Activated naive CD8-positive, alpha-beta T cell treated with anti-CD3 and anti-CD28 coated beads, Interleukin-2, amount 50 U/mL, for 16 hours (primary cell): ENCODE measurements around the gene COL15A1.
A peak's percentile ranks its signal among the peaks of the same experiment; 100 is the strongest.

Source experiments
- DNase-seq: peaks from one replicate; pipeline ENCODE4 v3.0.0-alpha.2; 2020; ENCODE audit warnings: low read depth, low spot score

COL15A1 gene

DNA sequence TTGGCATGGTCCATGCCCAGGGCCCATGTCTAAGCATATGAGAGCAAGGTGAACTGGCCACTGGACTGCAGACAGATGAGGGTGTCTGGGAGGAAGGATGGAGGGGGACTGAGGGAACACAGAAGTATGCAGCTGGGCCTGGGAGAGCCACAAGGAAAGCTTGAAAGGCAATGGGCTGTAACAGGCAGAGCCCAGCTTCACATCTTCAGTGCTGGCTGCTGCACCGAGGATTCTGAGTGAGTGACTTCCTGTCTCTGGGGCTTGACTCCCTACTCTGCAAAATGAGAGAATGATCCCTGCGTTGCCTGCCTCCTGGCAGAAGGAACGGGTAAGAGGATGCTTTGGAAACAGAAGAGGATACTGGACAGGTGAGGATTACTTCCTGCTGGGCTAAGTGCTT, 29.0 kb downstream of the COL15A1 start:
- DNase-seq: no peak

DNA sequence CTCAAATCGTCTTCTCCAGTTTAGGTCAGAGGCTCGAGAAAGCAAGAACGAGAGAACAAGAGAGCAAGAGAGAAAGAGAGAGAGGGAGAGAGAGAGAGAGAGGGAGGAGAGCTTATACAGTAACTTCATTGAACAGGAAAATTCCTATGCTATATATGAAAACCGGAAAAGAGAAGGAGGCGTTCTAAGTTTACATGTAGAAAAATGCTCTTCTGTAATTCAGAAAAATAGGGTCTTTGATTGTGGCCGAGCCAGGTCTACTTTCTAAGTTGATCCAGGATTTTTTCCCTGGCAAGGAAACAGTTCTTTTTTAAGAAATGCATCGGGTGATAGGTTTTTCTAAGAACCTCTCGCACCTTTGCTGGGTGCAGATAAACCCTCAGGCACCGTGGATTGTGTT, 29.5 kb downstream of the COL15A1 start:
- no peak for DNase-seq

DNA sequence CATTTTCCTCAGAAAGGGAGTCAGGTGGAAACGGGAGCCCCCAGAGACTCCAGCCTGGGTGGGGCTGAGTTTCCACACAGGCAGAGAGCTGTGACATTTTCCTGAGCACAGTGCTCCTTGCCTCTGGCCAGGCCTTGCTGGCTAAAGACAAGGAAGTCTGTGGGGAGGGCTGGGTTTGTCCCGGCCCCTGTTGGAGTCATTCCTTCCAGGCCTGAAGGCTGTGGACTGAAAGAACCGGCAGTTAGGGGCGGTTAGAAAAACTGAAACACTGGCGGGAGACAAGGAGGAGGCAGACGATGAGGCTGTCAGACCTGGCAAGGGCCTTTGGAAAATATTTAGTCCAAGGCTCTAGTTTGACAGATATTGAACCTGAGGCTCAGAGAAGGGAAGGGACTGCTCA, 29.9 kb downstream of the COL15A1 start:
- DNase-seq: no peak

DNA sequence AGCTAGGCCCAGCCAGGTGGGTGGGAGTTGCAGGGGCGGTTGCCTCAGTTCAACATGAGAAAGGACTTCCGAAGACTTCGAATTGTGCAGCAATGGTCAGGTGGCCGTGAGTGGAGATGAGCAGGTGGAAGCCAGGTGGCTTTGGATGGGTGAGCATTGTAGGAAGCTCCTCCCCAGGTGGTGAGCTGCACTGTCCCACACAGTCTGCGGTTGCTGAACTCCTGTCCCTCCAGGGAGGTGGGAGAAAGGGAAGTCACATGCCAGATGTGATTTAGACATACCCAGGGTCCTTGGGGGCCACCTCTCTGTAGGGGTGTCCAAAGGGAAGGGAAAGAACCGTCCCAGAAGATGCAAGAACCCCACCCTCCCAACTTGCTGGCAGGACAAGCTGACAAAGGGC, 30.4 kb downstream of the COL15A1 start:
- DNase-seq: no peak

DNA sequence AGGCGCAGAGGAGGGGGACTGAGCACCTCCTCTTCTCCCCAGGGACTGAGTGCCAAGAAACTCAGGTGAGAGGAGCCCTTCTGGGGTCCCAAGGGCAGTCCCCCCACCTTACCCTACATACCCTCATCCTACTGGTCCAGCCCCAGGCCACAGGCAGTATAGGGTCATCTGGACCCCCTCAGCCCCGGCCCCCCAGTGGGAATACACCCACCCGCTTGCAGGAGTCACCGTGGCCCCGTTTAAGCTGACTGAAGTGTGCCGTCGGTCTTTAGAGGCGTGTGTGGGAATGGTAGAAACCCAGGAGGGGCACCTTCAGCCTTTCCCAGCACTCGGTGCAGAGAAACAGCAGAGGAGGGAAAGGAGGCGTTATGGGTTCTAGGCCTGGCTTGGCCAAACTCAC, 30.8 kb downstream of the COL15A1 start:
- no peak for DNase-seq

DNA sequence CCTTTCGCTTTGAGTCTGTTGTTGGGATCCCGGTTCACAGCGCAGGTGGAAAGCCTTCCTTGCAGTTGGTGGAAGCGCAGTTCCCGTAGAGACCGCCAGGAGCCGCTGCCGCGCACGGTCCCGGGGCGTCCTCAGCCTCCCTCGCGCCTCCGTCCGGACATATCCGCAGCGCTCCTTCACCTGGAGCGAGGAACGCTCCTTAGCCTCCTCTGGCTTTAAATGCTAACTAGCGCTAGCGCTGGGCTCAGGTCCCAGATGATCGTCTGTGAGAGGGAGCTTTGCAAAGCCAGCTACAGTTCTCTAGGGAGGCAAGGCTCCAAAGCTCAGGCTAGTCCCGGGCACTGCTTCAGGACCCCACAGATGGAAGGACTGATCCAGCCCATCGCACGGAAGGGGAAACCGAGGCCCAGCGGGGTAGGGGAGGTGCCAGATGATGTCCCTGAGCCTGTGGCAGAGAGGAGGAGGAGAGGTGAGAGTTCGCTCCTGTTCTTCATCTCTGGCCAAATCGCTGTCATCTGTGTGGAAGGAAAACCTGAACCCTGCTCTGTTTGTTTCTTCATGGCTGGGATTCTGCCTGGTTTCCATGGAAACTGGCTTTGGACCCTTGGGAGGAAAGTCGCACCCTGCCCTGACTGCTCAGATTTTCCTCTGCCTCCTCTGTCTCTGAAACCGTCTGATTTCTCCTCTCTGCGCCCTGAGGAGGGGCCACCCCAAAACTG, 31.4 kb downstream of the COL15A1 start:
- DNase-seq: peak; percentile 50

DNA sequence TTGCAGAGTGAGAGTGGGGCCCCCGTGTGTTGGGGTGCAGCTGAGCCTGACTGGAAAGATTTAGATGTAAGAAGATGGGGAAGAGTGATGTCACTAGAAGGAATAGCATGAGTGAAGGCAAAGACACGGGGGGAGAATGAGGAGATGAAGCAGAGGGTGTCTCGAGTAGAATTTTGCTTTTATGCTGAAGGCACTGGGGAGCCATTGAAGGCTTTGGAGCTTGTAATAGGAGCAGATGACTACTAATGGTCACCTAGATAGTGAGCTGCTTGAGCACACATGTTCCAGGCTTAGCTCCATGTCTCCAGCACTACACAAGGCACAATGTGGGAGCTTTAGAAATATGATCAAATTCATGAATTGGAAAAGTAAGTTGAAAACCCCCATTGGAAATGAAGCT, 32.1 kb downstream of the COL15A1 start:
- DNase-seq: no peak

DNA sequence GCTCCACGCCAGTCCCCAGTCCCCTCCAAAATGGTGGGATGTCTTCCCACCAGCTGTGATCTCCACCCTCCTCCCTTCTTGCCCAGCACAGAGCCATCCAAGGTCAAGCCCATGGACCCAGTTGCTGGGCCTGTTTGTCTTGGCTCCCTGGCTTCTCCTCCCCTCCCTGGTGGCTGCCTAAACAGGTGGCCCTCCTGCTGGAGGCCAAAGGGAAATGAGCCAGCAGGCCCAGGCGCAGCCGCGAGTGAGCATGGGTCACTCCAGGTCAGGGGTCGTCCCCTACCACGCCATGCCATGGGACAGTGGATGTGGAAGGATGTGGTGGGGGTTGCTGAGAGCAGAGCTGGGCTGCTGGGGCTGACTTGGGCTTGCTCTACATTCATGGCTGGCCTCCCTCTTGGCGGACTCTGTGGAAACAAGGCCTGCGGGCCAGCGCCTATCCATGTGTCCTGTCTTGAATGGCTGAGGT, 33.6 kb downstream of the COL15A1 start:
- no peak for DNase-seq

DNA sequence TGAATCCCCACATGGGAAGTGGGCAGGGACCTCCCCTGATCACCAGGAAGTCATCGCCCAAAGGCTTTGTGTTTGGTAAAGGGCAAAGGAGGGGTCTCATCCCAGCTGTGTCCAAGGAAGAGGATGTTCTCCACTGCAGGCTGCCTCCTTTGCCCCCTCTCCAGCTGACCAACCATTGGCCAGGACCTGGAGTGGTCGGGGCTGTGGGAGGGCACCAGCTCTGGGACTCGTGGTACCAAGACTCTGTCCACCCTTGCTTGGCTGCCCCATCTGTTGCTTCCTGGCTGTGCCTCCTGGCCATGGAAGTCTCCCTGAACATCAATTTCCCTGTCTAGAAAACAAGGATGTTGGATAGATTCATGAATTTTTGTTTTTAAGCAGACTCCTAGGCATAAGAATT, 34.1 kb downstream of the COL15A1 start:
- DNase-seq: no peak

DNA sequence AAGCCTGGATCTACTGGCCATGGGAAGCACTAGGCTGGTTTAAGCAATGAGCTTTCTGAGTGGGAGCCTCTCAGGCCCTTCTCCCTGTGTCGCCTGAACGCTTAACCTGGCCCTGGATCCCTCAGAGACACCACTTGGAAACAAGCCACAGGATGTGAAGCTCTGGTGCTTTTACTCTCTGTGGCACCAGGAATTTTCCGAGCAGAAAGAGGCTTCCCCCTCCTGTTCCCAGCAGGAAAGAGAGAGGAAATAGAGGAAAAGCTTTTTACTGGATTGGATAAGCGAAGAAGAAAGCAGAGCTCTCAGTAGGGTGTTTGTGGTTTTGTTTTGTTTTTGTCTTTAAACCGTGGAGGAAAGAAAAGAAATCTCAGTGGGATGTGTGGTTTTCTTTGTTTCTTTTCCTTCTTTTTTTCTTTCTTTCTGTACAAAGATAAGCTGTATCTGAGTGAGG, 34.5 kb downstream of the COL15A1 start:
- DNase-seq: no peak

DNA sequence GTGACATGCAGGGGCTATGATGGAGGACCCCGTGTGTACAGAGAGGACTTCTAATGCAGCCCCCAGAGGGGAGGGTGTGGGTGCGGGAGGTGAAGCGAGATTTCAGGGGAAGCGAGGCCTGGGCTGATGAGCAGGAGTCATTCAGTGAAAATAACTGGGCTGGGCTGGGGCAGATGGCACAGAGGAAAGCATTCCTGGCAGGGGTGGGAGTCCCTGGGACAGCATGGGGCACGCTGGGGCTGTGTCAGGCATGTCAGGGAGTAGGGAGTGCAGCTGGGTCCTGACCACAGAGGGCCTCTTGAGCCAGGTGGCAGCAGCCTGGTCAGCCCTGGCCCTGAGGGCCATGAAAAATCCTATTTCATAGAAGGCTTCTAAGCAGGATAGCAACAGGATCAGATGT, 36.6 kb downstream of the COL15A1 start:
- no peak for DNase-seq

DNA sequence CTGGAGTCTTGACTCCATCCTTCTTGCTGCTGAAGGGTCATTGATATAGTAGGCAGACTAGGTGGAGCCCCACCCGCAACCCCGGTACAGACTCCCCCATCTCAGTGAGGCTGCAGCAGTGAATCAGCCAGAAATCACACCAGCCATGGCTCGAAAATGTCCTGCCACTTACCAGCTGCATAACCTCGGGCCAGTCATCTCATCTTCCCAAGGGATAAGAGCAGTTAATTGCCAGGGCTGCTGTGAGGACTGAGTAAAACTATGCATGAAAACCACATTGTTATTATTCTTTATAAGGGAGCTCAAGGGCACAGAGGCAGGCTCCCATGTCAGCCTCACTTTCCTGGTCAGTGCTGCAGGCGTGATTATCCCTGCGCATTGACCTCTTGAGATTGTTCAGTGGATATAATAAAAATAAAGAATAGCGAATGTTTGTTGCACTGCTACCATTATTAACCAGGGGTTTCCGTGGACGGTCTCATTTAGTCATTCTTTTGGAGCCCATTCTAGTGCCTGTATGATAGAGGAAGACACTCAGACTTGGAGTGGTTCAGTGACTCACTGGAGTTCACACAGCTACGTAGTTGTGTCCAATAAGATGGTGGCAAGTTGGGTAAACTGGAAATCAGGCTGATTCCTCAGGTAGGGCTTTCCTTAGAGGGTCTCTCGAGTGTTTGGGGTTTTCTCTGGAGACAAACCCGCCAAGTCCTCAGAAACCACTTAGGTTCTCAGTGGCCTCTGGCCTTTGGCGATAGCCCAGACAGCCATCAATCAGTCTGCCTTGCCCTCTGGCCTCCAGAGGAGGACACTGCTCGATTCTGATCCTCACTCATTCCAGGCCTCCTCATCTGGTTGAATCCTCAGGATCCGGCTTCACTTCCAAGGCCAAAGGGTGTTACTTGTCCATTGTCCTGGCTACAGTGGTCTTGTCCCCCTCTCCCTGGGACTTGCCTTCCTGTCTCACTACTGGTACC, 39.9 kb downstream of the COL15A1 start:
- DNase-seq: no peak

DNA sequence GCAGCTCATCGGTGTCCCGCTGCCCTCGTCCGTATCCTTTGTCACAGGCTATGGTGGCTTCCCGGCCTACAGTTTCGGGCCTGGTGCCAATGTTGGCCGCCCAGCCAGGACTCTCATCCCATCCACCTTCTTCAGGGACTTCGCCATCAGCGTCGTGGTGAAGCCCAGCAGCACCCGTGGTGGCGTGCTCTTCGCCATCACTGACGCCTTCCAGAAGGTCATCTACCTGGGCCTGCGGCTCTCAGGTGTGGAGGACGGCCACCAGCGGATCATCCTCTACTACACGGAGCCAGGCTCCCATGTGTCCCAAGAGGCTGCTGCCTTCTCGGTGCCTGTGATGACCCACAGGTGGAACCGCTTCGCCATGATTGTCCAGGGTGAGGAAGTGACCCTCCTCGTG, 41.9 kb downstream of the COL15A1 start:
- no peak for DNase-seq

DNA sequence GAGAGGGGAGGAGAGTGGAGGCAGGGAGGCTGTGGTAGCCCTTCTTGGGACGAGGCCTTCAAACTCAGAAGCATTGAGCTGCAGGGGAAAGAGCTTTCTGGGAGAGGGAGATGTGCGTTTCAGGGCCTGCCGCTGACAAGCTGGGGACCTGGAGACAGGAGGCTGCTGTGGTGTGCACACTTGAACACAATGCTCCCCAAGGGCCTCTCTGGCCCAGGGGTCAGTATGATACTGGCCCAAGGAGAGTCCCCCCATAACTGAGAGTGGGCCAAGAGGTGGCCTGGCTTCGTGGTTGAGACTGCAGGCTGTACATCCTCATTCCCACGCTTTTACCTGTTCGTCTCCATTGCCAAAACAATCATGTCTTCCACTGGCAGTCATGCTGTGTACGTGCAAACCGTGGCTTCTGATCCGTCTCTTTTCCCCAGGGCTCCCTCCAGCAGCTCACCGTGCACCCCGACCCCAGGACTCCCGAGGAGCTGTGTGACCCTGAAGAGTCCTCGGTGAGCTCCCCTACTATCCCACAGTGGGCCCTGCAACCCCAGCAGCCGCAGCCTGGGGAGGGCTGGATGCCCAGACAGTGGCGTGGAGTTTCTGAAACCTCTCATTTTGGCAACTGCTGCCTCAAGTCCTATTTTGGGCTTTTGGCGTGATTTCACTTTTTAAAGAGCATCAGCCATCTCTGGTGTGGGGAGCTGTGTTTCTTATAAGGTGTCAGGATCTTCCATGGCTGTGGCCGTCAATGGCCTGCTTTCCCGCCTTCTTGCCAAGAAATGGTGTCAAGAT, 43.4 kb downstream of the COL15A1 start:
- no peak for DNase-seq

DNA sequence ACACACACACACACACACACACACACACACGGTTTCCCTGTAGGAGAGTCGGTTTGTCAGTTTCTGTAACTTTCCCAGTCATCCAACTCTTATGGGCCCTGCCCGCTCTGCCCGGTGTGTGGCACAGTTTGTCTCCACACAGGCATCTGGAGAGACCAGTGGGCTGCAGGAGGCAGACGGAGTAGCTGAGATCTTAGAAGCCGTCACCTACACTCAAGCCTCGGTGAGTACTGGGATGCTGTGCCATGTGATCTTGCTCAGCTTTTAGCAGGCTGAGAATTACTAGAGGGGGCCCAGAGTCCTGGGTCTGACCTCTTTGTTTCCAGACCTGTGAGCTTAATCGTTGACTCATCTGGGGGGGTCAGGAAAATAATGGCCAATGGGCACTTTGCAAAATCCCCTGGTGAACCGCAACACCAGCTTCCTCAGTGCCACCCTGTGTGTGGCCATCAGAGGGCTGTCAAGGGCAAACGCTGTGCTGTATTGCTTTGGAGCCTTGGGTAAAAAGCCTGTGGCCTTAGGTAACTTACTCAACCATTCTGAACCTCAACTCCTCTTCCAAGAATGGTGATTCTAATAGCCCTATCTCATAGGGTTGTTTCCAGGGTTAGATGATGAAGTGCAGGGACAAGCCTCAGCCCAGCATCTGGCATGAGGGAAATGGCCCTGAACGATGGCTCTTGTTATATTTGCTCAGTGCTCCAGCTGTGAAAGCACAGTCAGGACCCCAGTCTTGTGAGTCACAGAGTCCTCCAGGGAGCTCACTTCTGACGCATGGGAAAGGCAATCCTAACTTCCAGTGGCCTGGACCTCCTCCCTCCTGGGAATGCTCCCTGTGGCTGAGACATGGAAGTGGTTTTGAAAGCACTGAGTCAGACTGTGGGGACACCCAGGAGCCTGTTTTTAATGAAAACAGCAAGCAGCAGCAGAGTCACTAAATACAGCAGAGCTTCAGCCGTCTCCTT, 45.6 kb downstream of the COL15A1 start:
- DNase-seq: no peak

DNA sequence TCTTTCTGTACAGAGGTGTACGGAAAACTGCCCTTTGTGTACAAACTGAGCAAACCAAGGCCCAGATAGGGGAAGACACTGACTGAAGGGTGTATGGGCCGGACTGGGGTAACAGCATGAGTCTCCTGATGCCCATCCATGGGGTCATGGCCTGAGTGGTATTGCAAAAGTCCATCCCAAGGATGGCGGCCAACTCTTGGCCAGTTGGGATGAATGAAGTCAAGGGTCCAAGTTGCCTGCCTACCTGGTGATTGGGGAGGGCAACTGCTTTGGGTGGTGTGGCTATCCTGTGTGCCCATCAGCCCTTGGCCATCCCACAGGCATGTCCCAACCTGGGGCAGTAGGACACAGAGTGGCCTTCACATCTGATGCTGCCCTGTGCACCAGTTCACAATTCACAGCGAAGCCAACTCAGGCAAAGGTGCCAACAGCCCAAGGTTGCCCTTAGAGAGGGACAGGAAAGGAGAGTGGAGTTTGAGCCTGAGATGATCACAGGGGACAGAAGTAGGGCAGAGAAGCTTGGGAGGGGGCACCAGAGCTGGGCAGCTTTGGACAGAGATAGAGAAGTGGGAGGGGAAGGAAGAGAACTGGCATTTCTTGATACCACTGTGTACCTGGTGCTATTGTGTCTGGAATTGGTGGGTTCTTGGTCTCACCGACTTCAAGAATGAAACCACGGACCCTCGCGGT, 46.6 kb downstream of the COL15A1 start:
- DNase-seq: no peak

DNA sequence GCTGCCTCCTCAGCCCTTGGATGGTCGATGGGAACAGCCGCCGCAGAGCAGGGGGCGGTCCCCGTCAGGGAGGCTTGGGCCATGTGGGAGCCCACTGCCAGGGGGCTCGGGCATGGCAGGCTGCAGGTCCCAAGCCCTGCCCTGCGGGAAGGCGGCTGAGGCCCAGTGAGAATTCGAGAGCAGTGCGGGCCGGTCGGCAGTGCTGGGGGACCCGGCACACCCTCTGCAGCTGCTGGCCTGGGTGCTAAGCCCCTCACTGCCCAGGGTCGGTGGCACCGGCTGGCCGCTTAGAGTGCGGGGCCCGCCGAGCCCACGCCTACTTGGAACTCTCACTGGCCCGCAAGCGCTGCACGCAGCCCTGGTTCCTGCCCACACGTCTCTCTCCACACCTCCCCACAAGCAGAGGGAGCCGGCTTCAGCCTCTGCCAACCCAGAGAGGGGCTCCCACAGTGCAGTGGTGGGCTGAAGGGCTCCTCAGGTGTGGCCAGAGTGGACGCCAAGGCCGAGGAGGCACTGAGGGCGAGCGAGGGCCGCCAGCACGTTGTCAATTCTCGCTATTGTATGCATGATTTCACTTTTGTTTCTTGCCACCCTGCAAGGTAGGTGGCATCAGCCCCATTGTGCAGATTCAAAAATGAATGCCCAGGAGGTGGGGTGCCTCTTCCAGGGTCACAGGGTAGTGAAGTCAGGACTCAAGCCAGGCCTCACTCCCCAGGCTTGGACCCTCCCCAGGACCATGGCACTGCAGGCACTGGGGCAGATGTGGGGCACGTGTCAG, 48.6 kb downstream of the COL15A1 start:
- DNase-seq: no peak

DNA sequence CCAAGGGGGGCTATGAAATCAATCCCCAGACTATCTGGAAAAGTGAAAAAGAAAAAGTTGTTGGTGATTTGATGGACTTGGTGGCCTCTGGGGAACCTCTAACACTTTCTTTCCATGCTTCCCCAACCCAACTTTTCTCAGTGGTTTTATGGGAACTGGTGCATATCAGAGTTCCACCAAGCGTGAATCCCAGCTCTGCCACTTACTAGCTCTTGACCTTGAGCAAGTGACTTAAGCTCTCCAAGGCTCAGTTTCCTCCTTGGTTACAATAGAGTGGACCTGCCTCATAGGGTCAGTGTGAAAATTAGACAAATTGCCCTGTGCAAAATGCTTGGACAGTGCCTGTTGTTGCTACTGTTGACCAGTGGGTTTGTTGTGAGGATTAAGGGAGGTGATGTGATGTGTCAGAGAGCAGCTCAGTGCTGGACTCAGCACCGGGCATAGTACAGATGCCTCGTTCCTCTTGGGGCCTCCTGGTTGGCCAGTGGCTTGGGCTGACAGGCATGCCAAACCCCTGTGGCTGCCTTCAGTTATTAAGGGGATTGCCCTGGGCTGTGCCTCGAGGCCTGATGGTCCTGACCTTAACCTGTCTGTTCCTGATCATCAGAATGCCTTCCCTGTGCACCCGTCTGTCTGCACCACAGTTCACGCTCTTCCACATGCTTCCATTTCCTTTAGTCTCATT, 49.3 kb downstream of the COL15A1 start:
- DNase-seq: no peak

DNA sequence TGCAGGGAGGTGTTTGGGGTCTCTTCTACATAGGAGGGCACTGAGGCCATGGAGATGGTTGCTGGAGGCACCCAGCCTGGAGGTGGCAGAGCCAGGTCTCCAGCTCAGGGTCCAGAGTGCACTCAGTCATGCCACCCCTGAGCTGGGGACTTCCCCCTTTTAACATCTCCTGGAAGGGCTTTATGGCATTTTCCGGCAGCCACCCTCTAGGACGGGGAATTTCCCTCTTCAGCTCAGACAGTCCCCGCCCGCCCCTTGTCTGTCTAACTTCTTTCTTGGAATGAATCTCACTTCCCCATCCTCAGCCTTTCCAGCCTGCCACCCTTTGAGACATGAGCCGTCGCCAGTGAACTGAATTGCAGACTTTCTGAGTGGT, 49.9 kb downstream of the COL15A1 start:
- DNase-seq: no peak
